Omental fat pad (tissue), 4 donors: ENCODE measurements around the gene TMEM174. TPM values are rescaled to one million over a fixed set of nuclear protein-coding genes. Genes with fewer than 3 reads are reported as not detected.

Experiments used
- ATAC-seq: fragments of 150-250 bp; one replicate; pipeline ENCODE4 v1.9.1; 2016; ENCODE audit warnings: mild to moderate bottlenecking, moderate library complexity; ENCODE audit not compliant: low FRiP score
- DNase-seq: peaks from one replicate; pipeline ENCODE4 v3.0.0-alpha.2; 2019; ENCODE audit warnings: low spot score
- total RNA-seq, 4 donors: library from RNA; depleted of rRNA; stranded (reverse); fragments of >200 nt; gene quantifications; one replicate each; pipeline ENCODE4 v1.1.0, GENCODE V29; 2016
- TF ChIP-seq, protein P1 (sequence below), 3 donors: fragments of 450-650 bp; IDR thresholded peaks; one replicate each; pipeline ENCODE4 v1.5.1; 2016 to 2017; ENCODE audit warnings: antibody characterized with exemption in 3 of 3, mild to moderate bottlenecking in 3 of 3, moderate library complexity in 2 of 3

TMEM174 gene
- total RNA-seq, 4 donors from 2014 or later, result not detected

DNA sequence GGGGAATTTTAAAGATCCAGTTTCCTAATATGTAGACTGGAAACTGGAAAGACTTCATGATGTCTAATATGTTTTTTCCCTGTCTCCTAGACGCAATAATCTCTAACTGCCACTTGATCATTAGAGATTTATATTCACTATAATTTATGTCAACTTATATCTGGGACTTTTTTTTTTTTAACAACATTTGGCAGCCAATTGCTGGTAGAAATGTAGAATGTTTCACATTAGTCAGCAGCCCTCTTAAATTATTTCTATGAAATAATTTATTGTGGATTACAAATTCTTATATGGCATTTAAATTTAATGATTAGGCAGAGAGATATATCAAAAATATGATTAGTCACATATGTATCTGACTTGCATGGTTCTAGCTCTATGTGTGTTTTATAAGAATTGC is 48.2 kb downstream of the TMEM174 start:
- ATAC-seq, result no peak
- TF ChIP-seq, protein P1, sequence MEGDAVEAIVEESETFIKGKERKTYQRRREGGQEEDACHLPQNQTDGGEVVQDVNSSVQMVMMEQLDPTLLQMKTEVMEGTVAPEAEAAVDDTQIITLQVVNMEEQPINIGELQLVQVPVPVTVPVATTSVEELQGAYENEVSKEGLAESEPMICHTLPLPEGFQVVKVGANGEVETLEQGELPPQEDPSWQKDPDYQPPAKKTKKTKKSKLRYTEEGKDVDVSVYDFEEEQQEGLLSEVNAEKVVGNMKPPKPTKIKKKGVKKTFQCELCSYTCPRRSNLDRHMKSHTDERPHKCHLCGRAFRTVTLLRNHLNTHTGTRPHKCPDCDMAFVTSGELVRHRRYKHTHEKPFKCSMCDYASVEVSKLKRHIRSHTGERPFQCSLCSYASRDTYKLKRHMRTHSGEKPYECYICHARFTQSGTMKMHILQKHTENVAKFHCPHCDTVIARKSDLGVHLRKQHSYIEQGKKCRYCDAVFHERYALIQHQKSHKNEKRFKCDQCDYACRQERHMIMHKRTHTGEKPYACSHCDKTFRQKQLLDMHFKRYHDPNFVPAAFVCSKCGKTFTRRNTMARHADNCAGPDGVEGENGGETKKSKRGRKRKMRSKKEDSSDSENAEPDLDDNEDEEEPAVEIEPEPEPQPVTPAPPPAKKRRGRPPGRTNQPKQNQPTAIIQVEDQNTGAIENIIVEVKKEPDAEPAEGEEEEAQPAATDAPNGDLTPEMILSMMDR (IDR thresholded peaks at IDR 0.05), result no peak
- no peak for DNase-seq

- ATAC-seq (no peak), DNase-seq (no peak)
- TF ChIP-seq, protein P1 (IDR thresholded peaks at IDR 0.05), result no peak
These were observed 48.7 kb downstream of the TMEM174 start for GRCh38 chr5:73221726-73222125.

GRCh38 chr5:73222173-73222572 is 49.2 kb downstream of the TMEM174 start:
- DNase-seq, result no peak
- TF ChIP-seq, protein P1 (IDR thresholded peaks at IDR 0.05), result no peak
- ATAC-seq, result no peak

Other genes with a start within 250 kb of the TMEM174 start
- 10 to 100 TPM; 25.3 to 39.9 (median 31.0) TPM for gene FCHO2, start 217.2 kb upstream of the TMEM174 start, total RNA-seq
- not detected for gene TMEM171, start 52.6 kb upstream of the TMEM174 start, total RNA-seq